Naive thymus-derived CD8-positive, alpha-beta T cell (primary cell): ENCODE results near the gene YWHAB. TPM values are rescaled to one million over a fixed set of nuclear protein-coding genes. Genes with fewer than 3 reads are reported as not detected.

ENCODE experiments used
- polyA plus RNA-seq, 3 donors: library from polyadenylated mRNA; unstranded; fragments of 300-500 nt; fragmentation: Illumina TruSeq; gene quantifications; one replicate each; pipeline ENCODE4 v1.2.3, GENCODE V29; 2021
- total RNA-seq, 8 experiments: library from RNA in 2 of 8; stranded (reverse) in 2 of 8; gene quantifications; one replicate each; pipeline ENCODE4 v1.2.3 and lab custom pipeline; 2021 to 2026

The YWHAB gene
- total and polyA plus RNA-seq, 5 experiments from 2014 or later: 209 to 529 (median 510) TPM

Other genes with a start within 250 kb of the YWHAB start
- 10 to 100 TPM; 24.1 to 24.2 TPM for gene ADA, start 234.0 kb upstream of the YWHAB start, total RNA-seq
- gene ADA, start 234.0 kb upstream of the YWHAB start, polyA plus RNA-seq: 10 to 100 TPM; 31.2 to 47.1 (median 38.2) TPM
- gene CCN5, start 170.3 kb upstream of the YWHAB start, total RNA-seq: not detected
- not detected for gene CCN5, start 170.3 kb upstream of the YWHAB start, polyA plus RNA-seq
- not detected for gene KCNK15, start 139.8 kb upstream of the YWHAB start, total RNA-seq
- gene KCNK15, start 139.8 kb upstream of the YWHAB start, polyA plus RNA-seq: not detected
- not detected for gene RIMS4, start 75.2 kb upstream of the YWHAB start, total RNA-seq
- gene RIMS4, start 75.2 kb upstream of the YWHAB start, polyA plus RNA-seq: not detected
- 10 to 100 TPM; 63.2 to 63.4 TPM for gene PABPC1L, start 24.4 kb downstream of the YWHAB start, total RNA-seq
- gene PABPC1L, start 24.4 kb downstream of the YWHAB start, polyA plus RNA-seq: under 1 TPM; 0.28 to 0.74 (median 0.73) TPM
- gene TOMM34, start 74.7 kb downstream of the YWHAB start, total RNA-seq: 10 to 100 TPM in 1 of 2 experiments, 1 to 10 TPM in 1; 9.3 to 11.0 TPM
- gene TOMM34, start 74.7 kb downstream of the YWHAB start, polyA plus RNA-seq: 10 to 100 TPM; 12.7 to 27.2 (median 14.5) TPM
- 100 to 1,000 TPM; 342 to 354 TPM for gene STK4, start 80.8 kb downstream of the YWHAB start, total RNA-seq
- 100 to 1,000 TPM; 178 to 192 (median 188) TPM for gene STK4, start 80.8 kb downstream of the YWHAB start, polyA plus RNA-seq
- gene KCNS1, start 215.4 kb downstream of the YWHAB start, total RNA-seq: not detected
- gene KCNS1, start 215.4 kb downstream of the YWHAB start, polyA plus RNA-seq: not detected
- not detected for gene WFDC5, start 229.5 kb downstream of the YWHAB start, total RNA-seq
- not detected for gene WFDC5, start 229.5 kb downstream of the YWHAB start, polyA plus RNA-seq
- gene WFDC12, start 238.8 kb downstream of the YWHAB start, total RNA-seq: not detected
- not detected for gene WFDC12, start 238.8 kb downstream of the YWHAB start, polyA plus RNA-seq